ENCODE results near the gene WDR62.

Gene WDR62

DNA sequence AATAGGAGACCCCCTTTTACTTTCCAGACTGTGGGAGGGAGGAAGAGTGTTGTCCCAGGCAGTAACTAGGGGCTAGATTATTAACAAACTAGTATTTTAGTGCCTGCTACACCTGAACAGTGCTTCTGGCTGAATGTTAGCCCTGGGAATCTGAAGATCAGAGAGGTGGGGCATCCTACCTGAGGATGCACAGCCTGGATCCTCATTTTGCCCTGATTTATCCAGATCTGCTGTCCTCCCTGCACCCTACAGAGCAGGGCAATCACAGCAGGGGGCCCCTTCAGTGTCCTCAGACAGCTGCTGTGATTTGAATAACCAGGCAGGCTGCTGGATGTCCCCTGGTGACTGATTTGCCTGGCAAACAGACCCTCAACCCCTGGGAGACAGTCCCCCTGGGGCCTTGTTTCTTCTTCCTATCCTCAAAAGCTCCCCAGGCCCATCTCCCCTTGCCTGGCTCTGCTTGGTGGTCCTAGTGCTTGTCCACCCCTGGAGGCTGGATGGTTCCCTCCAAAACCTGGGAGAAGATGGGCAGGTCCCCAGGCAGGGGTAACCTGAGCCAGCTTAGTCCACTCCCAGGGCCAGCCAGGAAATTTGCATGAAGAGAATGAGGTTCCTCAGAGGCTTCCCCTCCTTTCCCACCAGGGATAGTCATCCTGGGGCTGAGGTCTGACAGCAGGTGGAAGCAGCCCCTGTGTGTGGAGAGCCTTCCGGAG is 55.9 kb downstream of the WDR62 start, which contains the start of gene OVOL3:
Gene OVOL3, plus strand, starts transcription at position 657 of the 713 bp plus-strand sequence. CDS start 60 bp downstream, outside the sequence.
- Histone ChIP-seq H3K36me3 (ENCODE audit: control insufficient read depth, insufficient read depth, low read length) (no peaks in the 10 kb centered on the region), H3K27me3 (ENCODE audit: control insufficient read depth, insufficient read depth, low read length) (no peaks in the 10 kb centered on the region), H3K4me3 (ENCODE audit: low read length) (no peak within 1 kb of the TSS), H3K9ac (ENCODE audit: low read length) (no peak within 1 kb of the TSS), H3K4me1 (ENCODE audit: control insufficient read depth, insufficient read depth, low read length) (peaks cover 7% of the 10 kb centered on the region), H3K9me3 (ENCODE audit: control insufficient read depth, low read length) (no peaks in the 10 kb centered on the region)

DNA sequence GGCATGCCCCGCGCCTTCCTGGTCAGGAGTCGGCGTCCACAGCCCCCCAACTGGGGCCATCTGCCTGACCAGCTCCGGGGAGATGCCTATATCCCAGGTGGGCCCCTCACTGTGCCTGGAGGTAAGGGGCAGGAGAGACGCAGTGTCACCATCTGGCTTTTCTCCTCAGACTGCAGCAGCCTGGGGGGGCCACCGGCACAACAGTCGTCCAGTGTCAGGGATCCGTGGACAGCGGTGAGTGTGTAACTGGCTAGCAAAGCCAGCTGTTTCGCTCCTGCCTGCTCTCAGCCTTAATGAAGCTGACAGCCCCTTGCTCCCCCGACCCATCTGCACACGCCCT is 56.5 kb downstream of the WDR62 start:
- Histone ChIP-seq H3K9me3 (ENCODE audit: control insufficient read depth, low read length) (no peaks in the 10 kb centered on the region), H3K9ac (ENCODE audit: low read length) (no peak overlapping the region), H3K27me3 (ENCODE audit: control insufficient read depth, insufficient read depth, low read length) (no peaks in the 10 kb centered on the region)

GRCh38 chr19:36112678-36113077 is 58.0 kb downstream of the WDR62 start:
- H3K9ac ChIP-seq (ENCODE audit: low read length), result no peak overlapping the region
- no peaks in the 10 kb centered on the region for H3K9me3 ChIP-seq (ENCODE audit: control insufficient read depth, low read length)
- H3K4me1 ChIP-seq (ENCODE audit: control insufficient read depth, insufficient read depth, low read length), result peaks cover 14% of the 10 kb centered on the region
- no peak overlapping the region for H3K4me3 ChIP-seq (ENCODE audit: low read length)
- H3K36me3 ChIP-seq (ENCODE audit: control insufficient read depth, insufficient read depth, low read length), result no peaks in the 10 kb centered on the region
- H3K27me3 ChIP-seq (ENCODE audit: control insufficient read depth, insufficient read depth, low read length), result no peaks in the 10 kb centered on the region

More for the DNA sequence above, 56.5 kb downstream of the WDR62 start:
- Histone ChIP-seq H3K4me1 (ENCODE audit: control insufficient read depth, insufficient read depth, low read length) (peaks cover 11% of the 10 kb centered on the region), H3K4me3 (ENCODE audit: low read length) (no peak overlapping the region), H3K36me3 (ENCODE audit: control insufficient read depth, insufficient read depth, low read length) (no peaks in the 10 kb centered on the region)

- no peaks in the 10 kb centered on the region for H3K27me3 ChIP-seq (ENCODE audit: control insufficient read depth, insufficient read depth, low read length)
- H3K9ac ChIP-seq (ENCODE audit: low read length), result peak overlapping the region; percentile 85
- no peaks in the 10 kb centered on the region for H3K36me3 ChIP-seq (ENCODE audit: control insufficient read depth, insufficient read depth, low read length)
- no peak overlapping the region for H3K4me3 ChIP-seq (ENCODE audit: low read length)
- no peaks in the 10 kb centered on the region for H3K9me3 ChIP-seq (ENCODE audit: control insufficient read depth, low read length)
- H3K4me1 ChIP-seq (ENCODE audit: control insufficient read depth, insufficient read depth, low read length), result peaks cover 14% of the 10 kb centered on the region
Observed at GRCh38 chr19:36113425-36113824, 58.7 kb downstream of the WDR62 start.

DNA sequence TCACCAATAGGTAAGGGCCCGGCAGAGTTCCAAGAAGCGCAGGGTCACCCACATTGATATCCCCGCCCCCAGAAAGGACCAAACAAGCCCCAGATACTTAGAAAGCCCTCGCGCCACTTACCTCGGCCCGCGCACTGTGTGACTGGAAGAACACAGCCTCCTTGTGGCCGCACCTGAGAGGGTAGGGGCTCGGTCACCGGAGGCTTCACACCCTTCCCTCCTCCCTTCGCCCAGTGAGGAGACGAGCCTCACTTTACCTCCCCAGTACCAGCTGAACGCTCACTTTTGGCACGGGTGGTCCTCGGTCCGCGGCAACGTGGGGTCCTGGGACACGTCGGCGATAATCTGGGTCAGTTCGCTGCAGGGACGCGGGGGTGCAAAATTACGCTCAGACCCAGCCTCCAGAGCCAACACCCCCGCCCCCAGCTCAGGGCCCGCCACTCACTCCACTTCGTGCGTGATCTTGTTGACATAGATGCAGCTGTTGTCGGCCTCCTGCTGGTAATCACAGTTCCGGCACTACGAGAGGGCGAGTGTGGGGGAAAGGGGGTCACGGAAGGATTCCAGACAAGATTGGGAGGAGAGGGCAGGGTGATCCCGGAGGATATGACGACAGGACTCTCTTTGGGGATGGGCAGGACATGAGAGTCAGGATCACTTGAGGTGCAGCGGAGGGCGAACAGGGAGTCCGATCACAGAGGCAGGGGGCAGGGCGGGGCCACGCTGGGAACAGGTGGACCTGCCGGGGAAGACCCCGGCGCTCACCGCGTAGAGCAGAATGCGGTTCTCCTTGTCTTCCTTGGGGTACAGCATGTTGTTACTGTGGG is 59.4 kb downstream of the WDR62 start:
- Histone ChIP-seq H3K9ac (ENCODE audit: low read length) (peak overlapping the region; percentile 85), H3K9me3 (ENCODE audit: control insufficient read depth, low read length) (no peaks in the 10 kb centered on the region), H3K36me3 (ENCODE audit: control insufficient read depth, insufficient read depth, low read length) (no peaks in the 10 kb centered on the region), H3K4me3 (ENCODE audit: low read length) (peak overlapping the region; percentile 95), H3K27me3 (ENCODE audit: control insufficient read depth, insufficient read depth, low read length) (no peaks in the 10 kb centered on the region), H3K4me1 (ENCODE audit: control insufficient read depth, insufficient read depth, low read length) (peaks cover 14% of the 10 kb centered on the region)

DNA sequence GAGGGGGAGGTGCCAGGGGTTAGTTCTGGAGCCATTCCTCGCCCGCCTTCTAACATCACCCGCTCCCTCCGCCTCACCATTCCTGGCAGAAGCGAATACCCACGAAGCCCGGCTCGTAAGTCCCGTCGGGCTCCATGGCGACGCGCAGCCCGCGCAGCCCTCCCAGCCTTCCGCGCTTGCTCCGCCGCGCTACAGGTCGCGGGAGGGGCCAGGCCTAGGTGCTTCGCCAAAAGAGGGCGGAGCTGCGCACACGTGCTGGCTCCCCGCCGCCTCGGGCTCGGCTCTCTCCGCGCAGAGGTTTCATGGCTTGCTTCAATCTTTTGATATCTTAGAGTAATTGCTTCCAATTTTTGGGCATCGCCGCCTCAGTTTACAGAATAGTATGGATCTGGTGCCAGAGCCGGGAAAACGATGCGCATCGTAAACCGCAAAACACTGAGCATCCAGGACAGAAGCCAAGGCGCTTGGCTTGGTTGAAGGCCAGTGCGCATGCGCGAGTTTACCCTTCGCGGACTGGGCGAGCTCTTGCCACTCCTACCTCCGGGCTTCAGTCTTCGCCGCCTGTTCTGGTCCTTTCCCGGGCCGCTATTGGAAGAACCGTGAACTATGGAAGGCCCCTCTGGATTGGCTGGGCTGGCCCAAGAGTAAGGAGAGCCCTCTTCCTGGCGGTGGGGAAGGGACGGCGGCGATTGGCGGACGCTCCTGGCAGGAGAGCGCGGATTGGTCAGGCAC is 60.2 kb downstream of the WDR62 start, which contains the start of gene POLR2I:
Gene POLR2I, minus strand, starts transcription at position 155 of the 732 bp plus-strand sequence. Its CDS starts 19 bp downstream, at position 136.
- Histone ChIP-seq H3K9me3 (ENCODE audit: control insufficient read depth, low read length) (no peaks in the 10 kb centered on the region), H3K36me3 (ENCODE audit: control insufficient read depth, insufficient read depth, low read length) (no peaks in the 10 kb centered on the region), H3K4me3 (ENCODE audit: low read length) (peak within 1 kb of the TSS; percentile 95), H3K27me3 (ENCODE audit: control insufficient read depth, insufficient read depth, low read length) (no peaks in the 10 kb centered on the region), H3K4me1 (ENCODE audit: control insufficient read depth, insufficient read depth, low read length) (peaks cover 14% of the 10 kb centered on the region), H3K9ac (ENCODE audit: low read length) (peak within 1 kb of the TSS; percentile 85)

GRCh38 chr19:36115453-36116343 is 61.0 kb downstream of the WDR62 start, which contains the start of gene TBCB:
TBCB (plus strand) TSS chr19:36115468; CDS start chr19:36115561, 93 bp downstream.
- Histone ChIP-seq H3K9me3 (ENCODE audit: control insufficient read depth, low read length) (no peaks in the 10 kb centered on the region), H3K9ac (ENCODE audit: low read length) (peak within 1 kb of the TSS; percentile 85), H3K27me3 (ENCODE audit: control insufficient read depth, insufficient read depth, low read length) (no peaks in the 10 kb centered on the region), H3K4me3 (ENCODE audit: low read length) (peak within 1 kb of the TSS; percentile 95), H3K36me3 (ENCODE audit: control insufficient read depth, insufficient read depth, low read length) (no peaks in the 10 kb centered on the region), H3K4me1 (ENCODE audit: control insufficient read depth, insufficient read depth, low read length) (peaks cover 14% of the 10 kb centered on the region)

DNA sequence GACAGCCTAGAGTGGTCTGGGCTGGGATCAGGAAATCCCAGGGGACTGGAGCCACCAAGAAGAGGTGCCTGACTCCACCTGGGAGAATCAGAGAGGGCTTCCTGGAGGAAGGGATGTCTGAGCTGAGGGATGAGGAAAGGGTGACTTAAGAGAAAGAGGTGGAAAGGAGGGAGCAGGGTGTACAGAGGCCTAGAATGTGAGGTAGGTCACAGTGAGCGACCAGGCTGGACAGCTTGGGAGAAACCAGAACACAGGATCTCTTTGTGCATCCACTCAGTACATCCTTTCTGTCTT is 61.6 kb downstream of the WDR62 start:
- peak overlapping the region; percentile 95 for H3K4me3 ChIP-seq (ENCODE audit: low read length)
- peak overlapping the region; percentile 56 for H3K9ac ChIP-seq (ENCODE audit: low read length)
- no peaks in the 10 kb centered on the region for H3K27me3 ChIP-seq (ENCODE audit: control insufficient read depth, insufficient read depth, low read length)
- H3K9me3 ChIP-seq (ENCODE audit: control insufficient read depth, low read length), result no peaks in the 10 kb centered on the region
- peaks cover 14% of the 10 kb centered on the region for H3K4me1 ChIP-seq (ENCODE audit: control insufficient read depth, insufficient read depth, low read length)
- H3K36me3 ChIP-seq (ENCODE audit: control insufficient read depth, insufficient read depth, low read length), result no peaks in the 10 kb centered on the region

GRCh38 chr19:36120092-36120983 is 65.6 kb downstream of the WDR62 start:
- no peak overlapping the region for H3K4me3 ChIP-seq (ENCODE audit: low read length)
- no peaks in the 10 kb centered on the region for H3K27me3 ChIP-seq (ENCODE audit: control insufficient read depth, insufficient read depth, low read length)
- no peak overlapping the region for H3K9ac ChIP-seq (ENCODE audit: low read length)
- H3K36me3 ChIP-seq (ENCODE audit: control insufficient read depth, insufficient read depth, low read length), result no peaks in the 10 kb centered on the region
- peaks cover 7% of the 10 kb centered on the region for H3K4me1 ChIP-seq (ENCODE audit: control insufficient read depth, insufficient read depth, low read length)
- H3K9me3 ChIP-seq (ENCODE audit: control insufficient read depth, low read length), result no peaks in the 10 kb centered on the region

GRCh38 chr19:36120984-36121358 is 66.3 kb downstream of the WDR62 start:
- Histone ChIP-seq H3K4me1 (ENCODE audit: control insufficient read depth, insufficient read depth, low read length) (peaks cover 5% of the 10 kb centered on the region), H3K4me3 (ENCODE audit: low read length) (no peak overlapping the region), H3K9ac (ENCODE audit: low read length) (no peak overlapping the region), H3K36me3 (ENCODE audit: control insufficient read depth, insufficient read depth, low read length) (no peaks in the 10 kb centered on the region), H3K9me3 (ENCODE audit: control insufficient read depth, low read length) (no peaks in the 10 kb centered on the region), H3K27me3 (ENCODE audit: control insufficient read depth, insufficient read depth, low read length) (no peaks in the 10 kb centered on the region)
